ENCODE data around the gene EPB42. TPM values are rescaled to one million over a fixed set of nuclear protein-coding genes. Genes with fewer than 3 reads are reported as not detected.

Gene EPB42
- total RNA-seq, 1 donor from 2014 or later, result 4.5 TPM

DNA sequence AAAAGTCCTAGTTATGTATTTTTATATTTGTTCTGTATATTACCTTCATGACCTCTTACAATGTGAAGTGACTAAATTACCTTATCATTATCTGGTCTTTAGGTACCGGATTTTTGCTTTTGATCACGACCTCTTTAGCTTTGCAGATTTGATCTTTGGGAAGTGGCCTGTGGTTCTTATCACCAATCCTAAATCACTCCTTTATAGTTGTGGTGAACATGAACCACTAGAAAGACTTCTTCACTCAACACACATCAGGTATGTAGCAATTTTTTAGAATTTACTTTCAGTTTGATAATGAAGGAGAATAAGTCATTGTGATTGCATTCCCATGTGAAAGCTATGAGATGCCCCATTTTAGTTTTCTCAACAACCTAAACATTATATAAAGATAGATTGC is 69.1 kb downstream of the EPB42 start:
- DNase-seq (ENCODE audit: low spot score), result no peak
- ATAC-seq, result no peak
- intact Hi-C loops (cut with DNase I), result no loop called here

DNA sequence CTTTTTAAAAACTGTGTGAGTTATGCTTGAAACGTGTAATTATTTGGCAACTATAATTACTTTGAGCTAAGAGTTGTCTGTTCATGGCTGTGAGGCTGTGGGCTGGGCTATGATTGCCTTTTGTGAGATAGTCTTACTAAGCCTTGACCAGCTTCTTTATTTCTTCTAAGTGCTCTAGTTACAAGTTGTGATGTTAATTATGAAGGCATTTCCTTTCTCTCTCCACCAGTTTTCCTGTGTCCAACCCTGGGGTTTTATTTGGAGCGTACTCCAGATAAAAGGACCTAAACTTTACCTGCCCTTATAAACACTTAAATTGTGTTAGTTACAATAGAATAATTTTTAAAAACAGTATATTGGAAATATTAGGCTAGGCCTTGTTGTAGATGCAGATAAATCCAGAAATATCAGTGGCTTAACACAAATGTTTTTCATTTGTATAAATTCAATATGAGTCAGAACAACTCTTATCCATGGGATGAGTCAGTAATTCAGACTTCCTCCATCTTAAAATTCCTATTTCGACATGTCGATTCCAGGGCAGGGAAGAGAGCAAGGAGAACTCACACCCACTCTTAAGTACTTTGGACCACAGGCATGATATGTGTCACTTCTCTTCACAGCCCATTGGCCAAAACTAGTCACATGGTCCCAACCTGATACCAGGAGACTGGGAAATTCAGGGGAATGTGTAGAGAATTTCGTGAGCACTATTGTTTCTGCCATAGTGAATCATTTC is 70.5 kb downstream of the EPB42 start:
- no peak for DNase-seq (ENCODE audit: low spot score)

More for the DNA sequence above, 70.5 kb downstream of the EPB42 start:
- intact Hi-C loops (cut with DNase I), result no loop called here
- no peak for ATAC-seq

Other genes starting within 250 kb of the EPB42 start
- 47.0 TPM for gene UBR1, start 115.0 kb downstream of the EPB42 start, total RNA-seq
- gene TMEM62, start 87.4 kb downstream of the EPB42 start, total RNA-seq, result 24.4 TPM
- 68.6 TPM for gene CCNDBP1, start 35.6 kb downstream of the EPB42 start, total RNA-seq
- gene TGM5, start 45.9 kb upstream of the EPB42 start, total RNA-seq, result not detected
- not detected for gene TGM7, start 81.2 kb upstream of the EPB42 start, total RNA-seq
- gene LCMT2, start 109.6 kb upstream of the EPB42 start, total RNA-seq, result 6.9 TPM
- 24.5 TPM for gene ZSCAN29, start 150.0 kb upstream of the EPB42 start, total RNA-seq
- 18.9 TPM for gene TUBGCP4, start 150.1 kb upstream of the EPB42 start, total RNA-seq